Activated T-cell treated with anti-CD3 and anti-CD28 coated beads for 4 hours (primary cell): ENCODE results near the gene CCL1.

Experiments
- DNase-seq: peaks from one replicate; pipeline ENCODE4 v3.0.0-alpha.2; 2020

Gene CCL1

DNA sequence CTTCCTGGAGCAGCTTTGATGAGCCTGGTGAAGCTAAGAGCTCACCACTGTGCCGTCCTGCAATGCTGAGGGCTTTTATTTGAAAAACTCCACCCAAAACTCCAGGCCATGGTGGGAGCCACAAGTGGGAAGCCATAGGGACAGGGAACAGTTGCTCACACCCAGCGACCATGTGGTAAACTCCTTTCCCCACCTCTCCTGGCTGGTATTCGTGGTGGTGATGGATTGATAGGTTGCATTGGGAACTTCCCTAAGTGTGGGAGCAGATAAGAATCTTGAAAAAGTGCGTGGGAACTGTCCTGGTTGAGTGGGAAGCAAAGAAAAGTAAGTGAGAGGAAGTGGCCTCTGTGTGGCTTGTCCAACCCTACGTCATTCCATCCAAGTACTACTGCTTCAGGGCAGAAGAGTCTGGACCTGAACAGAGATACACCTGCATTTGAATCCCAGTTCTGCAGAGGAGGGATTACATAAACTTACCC lies at the start of gene CCL1:
CCL1 (minus strand) TSS at position 51 of the 479 bp plus-strand sequence. CDS start 72 bp downstream, outside the sequence.
- DNase-seq: no peak

- DNase-seq: no peak
Measured at GRCh38 chr17:34412534-34412933, 49.5 kb upstream of the CCL1 start.

DNA sequence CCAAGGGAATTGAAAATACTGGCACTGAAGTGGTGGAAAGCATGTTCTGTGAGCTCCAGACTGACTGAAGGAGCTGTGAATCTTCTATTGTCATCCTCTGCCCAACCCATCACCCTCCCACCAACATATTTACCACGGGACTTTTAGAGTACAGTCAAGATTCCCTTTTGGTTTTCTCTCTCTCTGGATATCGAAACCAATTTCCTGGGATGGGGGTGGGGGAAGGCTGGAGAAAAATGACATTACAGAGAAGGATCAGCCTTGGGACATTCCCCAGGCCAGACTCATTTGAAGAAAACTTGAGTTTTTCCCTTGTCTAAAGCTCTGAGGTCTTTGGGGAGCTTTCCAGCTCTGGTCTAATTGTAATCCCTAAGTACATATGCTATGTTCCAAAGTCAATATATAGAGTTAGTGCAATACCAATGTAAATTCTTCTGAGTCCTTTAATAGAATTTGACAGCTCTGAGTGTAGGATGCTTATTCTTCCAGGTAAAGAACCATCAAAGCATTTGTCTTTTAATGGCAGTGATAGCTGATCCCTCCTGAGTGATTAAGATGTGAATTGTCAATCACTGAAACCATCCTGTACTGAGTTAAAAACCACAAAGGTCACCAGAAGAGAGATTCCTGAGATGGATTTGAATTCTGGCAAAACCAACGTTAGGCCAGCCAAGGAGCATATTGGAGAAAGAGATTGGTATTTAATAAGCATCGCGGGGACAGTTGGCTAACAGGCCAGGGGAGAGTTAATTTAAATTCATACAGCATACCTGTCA lies 48.8 kb upstream of the CCL1 start:
- no peak for DNase-seq

- DNase-seq: no peak
Measured at GRCh38 chr17:34409352-34409751, 46.3 kb upstream of the CCL1 start.

DNA sequence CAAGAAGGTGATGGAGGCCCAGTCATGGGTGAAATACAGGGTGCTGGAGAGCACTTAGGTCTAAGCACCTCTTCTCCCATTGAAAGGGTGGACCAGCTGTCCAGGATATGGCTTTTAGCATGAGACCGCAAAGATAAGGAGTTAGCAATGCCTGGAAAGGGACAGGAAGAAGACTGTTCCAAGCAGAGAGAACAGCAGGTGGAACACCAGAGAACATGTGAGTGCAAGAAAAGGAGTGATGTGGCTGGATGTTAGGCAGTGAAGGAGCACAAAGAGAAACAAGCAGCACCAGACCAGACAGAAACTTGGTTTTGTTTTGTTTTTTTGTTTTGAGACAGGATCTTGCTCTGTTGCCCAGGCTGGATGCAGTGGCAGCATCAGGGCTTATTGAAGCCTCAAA lies 45.4 kb upstream of the CCL1 start:
- DNase-seq: no peak

DNA sequence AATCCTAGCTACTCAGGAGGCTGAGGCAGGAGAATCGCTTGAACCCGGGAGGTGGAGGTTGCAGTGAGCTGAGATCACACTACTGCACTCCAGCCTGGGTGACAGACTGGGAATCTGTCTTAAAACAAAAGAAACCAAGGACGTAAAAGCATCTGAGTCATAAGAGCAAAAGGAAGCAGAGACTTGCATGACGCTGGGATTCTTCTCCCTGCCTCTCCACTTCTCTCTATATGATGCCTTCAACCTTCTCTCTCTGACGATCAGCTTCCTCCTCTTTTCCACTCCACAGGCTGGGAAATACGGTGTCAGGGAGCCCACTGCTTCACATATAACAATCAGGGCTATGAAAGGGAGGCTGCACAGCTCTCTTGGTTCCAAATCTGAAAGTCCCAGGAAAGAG lies 43.2 kb upstream of the CCL1 start:
- DNase-seq: no peak

- no peak for DNase-seq
Measured at GRCh38 chr17:34403006-34403405, 40.0 kb upstream of the CCL1 start.

- no peak for DNase-seq
Measured at GRCh38 chr17:34401165-34401564, 38.1 kb upstream of the CCL1 start.

DNA sequence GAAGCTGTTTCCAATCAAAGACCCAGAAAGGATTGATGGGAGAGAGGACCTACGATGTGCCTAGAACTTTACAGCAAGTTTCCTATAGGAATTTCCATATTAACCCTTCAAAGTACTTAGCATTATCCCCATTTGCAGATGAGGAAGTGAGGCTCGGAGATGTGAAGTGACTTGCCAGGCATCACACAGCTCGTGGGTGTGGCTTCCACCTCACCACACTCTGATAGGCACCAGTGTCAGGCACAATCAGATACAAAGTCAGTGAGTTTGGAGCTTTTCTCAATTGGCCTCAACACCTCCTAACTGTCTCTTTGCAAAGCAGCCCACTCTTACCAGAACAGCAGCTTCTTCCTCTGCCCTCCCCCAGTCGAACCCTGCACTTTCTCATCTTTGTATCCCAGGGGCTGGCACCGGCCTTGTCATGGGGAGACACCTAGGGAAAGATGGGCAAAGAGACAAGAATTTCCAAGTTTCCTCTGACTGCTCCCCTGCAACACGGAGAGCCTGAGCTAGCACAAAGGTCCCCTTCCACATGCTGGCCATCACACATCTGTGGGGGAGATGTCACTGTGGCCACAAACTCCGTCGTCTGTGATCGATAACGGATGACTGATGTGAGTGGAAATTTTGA lies 37.4 kb upstream of the CCL1 start:
- DNase-seq: no peak

- DNase-seq: no peak
Measured at GRCh38 chr17:34399725-34400124, 36.7 kb upstream of the CCL1 start.

DNA sequence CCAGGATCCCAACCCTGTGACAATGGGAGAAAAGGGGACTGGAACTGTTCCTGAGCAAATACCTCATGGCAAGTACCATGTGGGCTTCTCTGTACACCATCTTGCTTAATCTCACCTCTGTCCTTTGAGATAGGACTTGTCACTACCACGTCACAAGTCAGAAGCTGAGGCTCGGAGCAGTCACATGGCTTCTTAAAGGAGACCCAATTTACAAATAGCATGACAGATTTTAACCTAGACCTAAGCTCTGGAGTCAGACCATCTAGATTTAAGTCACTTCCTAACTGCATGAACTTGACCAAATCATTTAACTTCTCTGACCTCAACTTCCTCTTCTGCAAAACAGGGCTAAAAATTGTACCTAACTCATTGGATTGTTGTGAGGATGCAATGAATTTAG lies 36.0 kb upstream of the CCL1 start:
- no peak for DNase-seq

GRCh38 chr17:34397265-34397664 lies 34.2 kb upstream of the CCL1 start:
- no peak for DNase-seq

GRCh38 chr17:34393401-34393800 lies 30.4 kb upstream of the CCL1 start:
- DNase-seq: no peak

DNA sequence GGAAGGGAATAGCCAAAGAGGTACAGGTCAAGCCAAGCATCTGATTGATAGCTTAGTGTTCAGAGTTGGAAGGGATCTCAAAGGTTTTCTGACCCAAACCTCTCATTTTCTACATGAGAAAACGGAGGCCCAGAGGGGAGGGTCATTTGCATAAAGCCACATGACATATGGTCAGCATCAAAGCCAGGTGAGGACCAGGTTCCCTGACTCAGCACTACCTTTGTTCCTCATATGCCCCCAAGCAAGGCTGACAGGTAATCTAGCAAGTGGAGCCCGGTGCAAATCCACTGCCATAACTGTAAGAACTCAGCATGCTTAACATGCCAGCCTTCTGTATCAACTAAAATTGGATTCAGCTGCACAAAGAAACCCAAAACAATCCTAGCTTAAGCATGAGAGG lies 28.2 kb upstream of the CCL1 start:
- DNase-seq: no peak

GRCh38 chr17:34390649-34391048 lies 27.6 kb upstream of the CCL1 start:
- no peak for DNase-seq

- DNase-seq: no peak
Measured at GRCh38 chr17:34389126-34389750, 26.2 kb upstream of the CCL1 start.

- no peak for DNase-seq
Measured at GRCh38 chr17:34387566-34387965, 24.5 kb upstream of the CCL1 start.

DNA sequence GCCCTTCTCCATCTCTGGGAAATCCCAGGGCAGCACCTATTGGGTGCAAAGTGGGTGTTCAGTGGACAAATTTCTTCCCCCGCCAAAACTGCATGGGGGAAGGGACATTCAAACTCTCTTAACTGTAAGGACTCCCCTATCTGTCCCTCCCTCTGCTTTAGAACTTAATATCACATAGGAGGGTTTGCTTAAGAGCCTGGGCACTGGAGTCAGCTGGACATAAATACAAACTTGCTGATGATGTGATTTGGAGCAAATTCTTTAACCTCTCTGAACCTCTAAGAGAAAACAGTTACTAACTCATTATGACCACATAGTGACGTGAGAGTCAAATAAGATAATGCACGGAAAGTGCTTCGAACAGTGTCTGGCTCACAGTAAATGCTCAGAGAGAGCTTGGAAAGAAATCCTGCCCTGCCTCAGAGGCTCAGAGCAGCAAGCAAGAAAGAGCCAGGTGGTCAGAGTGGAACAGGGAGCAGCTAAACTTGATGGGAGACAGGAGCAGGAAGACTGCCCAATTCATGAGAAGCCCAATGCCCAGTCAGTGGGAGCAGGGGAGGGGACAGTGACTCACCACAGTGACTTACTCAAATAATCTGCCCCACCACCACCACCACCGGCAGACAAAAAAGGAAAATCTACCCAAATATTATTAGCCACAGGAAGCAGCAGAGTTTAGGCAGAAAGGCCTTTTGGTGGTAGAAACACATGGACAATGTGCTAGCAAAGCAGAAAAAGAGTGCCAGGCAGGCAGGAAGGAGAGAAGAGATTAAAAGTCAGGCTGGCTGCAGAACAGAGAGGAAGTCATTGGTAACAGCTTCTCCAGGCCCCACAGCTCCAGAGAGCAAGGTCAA lies 23.9 kb upstream of the CCL1 start:
- no peak for DNase-seq

DNA sequence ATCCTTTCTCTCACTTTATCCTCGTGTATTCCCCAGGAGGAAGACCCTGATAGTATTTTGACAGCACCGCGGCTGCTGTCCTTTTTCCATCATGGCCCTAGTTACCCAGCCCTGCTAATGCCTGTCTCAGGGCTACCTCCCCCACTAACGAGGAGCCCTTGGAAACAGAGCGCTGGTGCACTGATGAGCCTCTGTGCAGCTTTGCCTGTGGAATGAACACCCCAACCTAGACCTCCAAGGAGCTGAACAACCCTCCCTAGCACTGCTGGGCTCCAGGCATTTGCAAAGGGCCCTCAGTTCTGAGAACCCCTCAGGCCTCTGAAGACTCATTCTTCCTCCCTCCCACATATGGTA lies 23.3 kb upstream of the CCL1 start:
- DNase-seq: no peak

GRCh38 chr17:34384822-34385605 lies 22.0 kb upstream of the CCL1 start:
- no peak for DNase-seq

GRCh38 chr17:34384271-34384670 lies 21.2 kb upstream of the CCL1 start:
- DNase-seq: no peak

GRCh38 chr17:34383216-34383615 lies 20.2 kb upstream of the CCL1 start:
- DNase-seq: no peak
